Activated naive CD4-positive, alpha-beta T cell (primary cell): ENCODE data around the gene IFNK.
A peak's percentile ranks its signal among the peaks of the same experiment; 100 is the strongest.

Source experiments
- DNase-seq, 4 experiments: peaks; one replicate each; lab custom pipeline; 2025; lab: John Stamatoyannopoulos, UW

IFNK gene

GRCh38 chr9:27538647-27539046 lies 14.6 kb downstream of the IFNK start:
- DNase-seq, result no peak

GRCh38 chr9:27539479-27540441 lies 15.7 kb downstream of the IFNK start:
- DNase-seq, result no peak

GRCh38 chr9:27540502-27540901 lies 16.4 kb downstream of the IFNK start:
- DNase-seq, result no peak

- no peak for DNase-seq
Measured at GRCh38 chr9:27541740-27542139, 17.6 kb downstream of the IFNK start.

- DNase-seq, result no peak
Measured at GRCh38 chr9:27542508-27542907, 18.4 kb downstream of the IFNK start.

- DNase-seq, result no peak
Measured at GRCh38 chr9:27545471-27545870, 21.4 kb downstream of the IFNK start.

- DNase-seq, result no peak
Measured at GRCh38 chr9:27548055-27548741, 24.1 kb downstream of the IFNK start.

GRCh38 chr9:27549196-27549755 lies 25.2 kb downstream of the IFNK start:
- no peak for DNase-seq

GRCh38 chr9:27554712-27555111 lies 30.6 kb downstream of the IFNK start:
- DNase-seq, result no peak

GRCh38 chr9:27556470-27556869 lies 32.4 kb downstream of the IFNK start:
- DNase-seq, result no peak

GRCh38 chr9:27558307-27558706 lies 34.2 kb downstream of the IFNK start:
- DNase-seq, result no peak

GRCh38 chr9:27560457-27560856 lies 36.4 kb downstream of the IFNK start:
- DNase-seq, result no peak

GRCh38 chr9:27561685-27562084 lies 37.6 kb downstream of the IFNK start:
- DNase-seq, result no peak

GRCh38 chr9:27563738-27564430 lies 39.8 kb downstream of the IFNK start:
- no peak for DNase-seq

- no peak for DNase-seq
Measured at GRCh38 chr9:27564670-27565069, 40.6 kb downstream of the IFNK start.

GRCh38 chr9:27565696-27566095 lies 41.6 kb downstream of the IFNK start:
- DNase-seq, result no peak

GRCh38 chr9:27566118-27566517 lies 42.0 kb downstream of the IFNK start:
- DNase-seq, result no peak

- no peak for DNase-seq
Measured at GRCh38 chr9:27569406-27569805, 45.3 kb downstream of the IFNK start.

- DNase-seq, result no peak
Measured at GRCh38 chr9:27571011-27571410, 46.9 kb downstream of the IFNK start.

- DNase-seq, result no peak
Measured at GRCh38 chr9:27572061-27572460, 48.0 kb downstream of the IFNK start.

GRCh38 chr9:27572566-27572917 lies 48.5 kb downstream of the IFNK start:
- no peak for DNase-seq

GRCh38 chr9:27572918-27573633 lies 49.0 kb downstream of the IFNK start, which contains the start of gene C9orf72:
Gene C9orf72, minus strand, starts transcription at chr9:27573481. Its CDS starts 6,361 bp downstream, at chr9:27567120.
- DNase-seq, result peak; percentile 54 to 88 (median 75)
